Neural progenitor cell (in vitro differentiated cells): Measurements from ENCODE around the gene MAPK10.

Experiments
- CTCF ChIP-seq: fragments of 200-600 bp; sonication (generic); IDR thresholded peaks from 2 replicates; pipeline ENCODE4 v1.5.1; 2017; ENCODE audit warnings: antibody characterized with exemption, mild to moderate bottlenecking
- EZH2 ChIP-seq: fragments of 200-600 bp; sonication (generic); IDR thresholded peaks from 2 replicates; pipeline ENCODE4 v1.6.1; 2017; ENCODE audit warnings: antibody characterized with exemption, mild to moderate bottlenecking, moderate library complexity
- EZH2phosphoT487 ChIP-seq: fragments of 200-600 bp; sonication (generic); IDR thresholded peaks from 2 replicates; pipeline ENCODE4 v1.6.1; 2017; ENCODE audit warnings: antibody characterized with exemption

DNA sequence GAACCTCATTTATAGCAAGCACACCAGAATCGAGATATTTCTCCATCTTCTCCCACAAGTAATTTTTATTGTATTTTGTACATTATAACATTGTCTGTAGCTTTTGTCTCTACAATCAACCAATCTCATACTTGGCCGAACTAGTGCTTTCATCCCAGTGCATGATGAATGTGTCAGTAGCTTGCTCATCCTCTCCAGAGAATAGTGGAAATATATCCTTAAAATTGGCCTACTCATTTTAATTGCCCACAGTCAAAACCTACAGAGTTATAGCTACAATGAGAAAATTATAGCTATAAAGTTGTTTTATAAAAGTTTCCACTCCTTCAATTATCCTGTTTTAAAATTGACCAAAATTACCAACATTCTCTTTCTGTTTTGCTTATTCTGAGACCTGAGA lies 103.8 kb downstream of the MAPK10 start:
- TF ChIP-seq CTCF: no peak
- no peak for TF ChIP-seq EZH2
- TF ChIP-seq EZH2phosphoT487: no peak
